GM13977 (cell line): ENCODE data around the gene PDE6A.

Source experiments
- DNase-seq: peaks from one replicate; pipeline ENCODE4 v3.0.0; 2012; ENCODE audit warnings: low spot score
- CTCF ChIP-seq: IDR thresholded peaks from 2 replicates; pipeline ENCODE4 v1.5.1; 2012; ENCODE audit warnings: mild to moderate bottlenecking, control low read depth; ENCODE audit not compliant: insufficient read depth; ENCODE audit errors: extremely low read depth, missing control alignments
- in situ Hi-C: fragments of 300-500 bp; cut with MboI; formaldehyde crosslinking; loops from one replicate; pipeline ENCODE4 v1.12.0; 2022; ENCODE audit warnings: low sequenced_read_pairs, low pct_unique_long_range_greater_than_20kb, mixed read lengths, inconsistent platforms; ENCODE audit not compliant: unreplicated experiment

Gene PDE6A

GRCh38 chr5:149938279-149938678, 6.3 kb downstream of the PDE6A start:
- no peak for TF ChIP-seq CTCF
- DNase-seq = no peak
- in situ Hi-C loops = no loop called here

DNA sequence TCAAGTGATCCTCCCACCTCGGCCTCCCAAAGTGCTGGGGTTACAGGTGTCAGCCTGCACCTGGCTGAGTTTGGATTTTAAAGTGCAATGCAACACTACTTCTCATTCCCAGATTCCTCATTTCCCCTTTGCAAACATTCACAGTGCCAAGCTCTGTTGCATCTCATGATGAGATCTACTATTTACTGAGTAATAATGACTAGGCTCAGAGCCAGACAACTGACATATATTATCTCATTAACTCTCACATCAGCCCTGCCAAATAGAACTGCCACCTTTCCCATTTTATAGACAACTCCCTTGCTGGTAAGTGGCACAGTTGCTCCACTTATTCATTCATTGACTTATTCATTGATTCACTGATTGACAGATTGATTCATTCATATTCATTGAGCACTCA, 7.0 kb downstream of the PDE6A start:
- in situ Hi-C loops = no loop called here
- DNase-seq = no peak
- TF ChIP-seq CTCF = no peak

- in situ Hi-C loops = no loop called here
- DNase-seq = no peak
- TF ChIP-seq CTCF = no peak
These were observed 7.9 kb downstream of the PDE6A start for GRCh38 chr5:149936700-149937091.

GRCh38 chr5:149936044-149936699, 8.4 kb downstream of the PDE6A start:
- in situ Hi-C loops = no loop called here
- no peak for DNase-seq
- TF ChIP-seq CTCF = no peak

- in situ Hi-C loops = no loop called here
- DNase-seq = no peak
- TF ChIP-seq CTCF = no peak
These were observed 9.1 kb downstream of the PDE6A start for GRCh38 chr5:149935431-149935901.

DNA sequence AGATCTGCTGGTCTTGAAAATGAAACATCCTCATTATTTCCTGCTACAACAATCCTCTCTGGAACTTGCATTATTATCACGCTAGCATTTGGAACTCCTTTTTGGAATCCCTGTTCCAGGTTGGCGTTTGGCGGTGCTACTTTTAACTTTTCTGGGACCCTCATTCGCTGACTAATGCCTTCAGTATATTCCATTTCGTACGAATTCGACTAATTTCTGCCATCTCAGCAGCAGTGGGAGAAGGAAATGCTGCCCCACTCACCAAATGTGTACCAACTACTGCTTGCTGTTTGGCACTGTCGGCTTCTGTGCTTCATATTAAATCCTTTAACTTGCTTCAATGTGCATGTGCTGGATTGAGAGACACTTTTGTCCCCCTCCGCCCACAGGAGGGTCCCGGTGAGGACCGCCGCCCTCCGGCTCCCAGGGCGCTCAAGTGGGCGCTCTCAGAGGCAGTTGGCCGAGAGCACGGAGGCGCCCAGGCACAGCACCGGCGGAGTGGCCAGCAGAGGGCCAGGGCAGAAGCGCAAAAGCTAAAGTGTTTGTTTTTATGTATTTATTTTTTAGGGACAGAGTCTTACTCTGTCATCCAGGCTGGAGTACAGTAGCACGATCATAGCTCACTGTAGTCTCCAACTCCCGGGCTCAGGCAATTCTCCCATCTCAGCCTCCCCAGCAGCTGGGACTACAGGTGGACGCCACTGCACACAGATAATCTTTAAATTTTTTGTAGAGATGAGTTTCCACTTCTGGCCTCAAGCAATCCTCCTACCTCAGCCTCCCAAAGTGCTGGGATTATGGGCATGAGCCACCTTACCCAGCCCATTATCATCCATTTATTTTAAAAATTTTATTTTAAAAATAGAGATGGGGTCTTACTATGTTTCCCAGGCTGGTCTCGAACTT, 11.9 kb downstream of the PDE6A start:
- in situ Hi-C loops = no loop called here
- DNase-seq = no peak
- TF ChIP-seq CTCF = no peak
